ENCODE data around the gene GPR37L1.

GRCh38 chr1:202084791-202085681 lies 37.7 kb upstream of the GPR37L1 start:
- TF ChIP-seq, protein P1, sequence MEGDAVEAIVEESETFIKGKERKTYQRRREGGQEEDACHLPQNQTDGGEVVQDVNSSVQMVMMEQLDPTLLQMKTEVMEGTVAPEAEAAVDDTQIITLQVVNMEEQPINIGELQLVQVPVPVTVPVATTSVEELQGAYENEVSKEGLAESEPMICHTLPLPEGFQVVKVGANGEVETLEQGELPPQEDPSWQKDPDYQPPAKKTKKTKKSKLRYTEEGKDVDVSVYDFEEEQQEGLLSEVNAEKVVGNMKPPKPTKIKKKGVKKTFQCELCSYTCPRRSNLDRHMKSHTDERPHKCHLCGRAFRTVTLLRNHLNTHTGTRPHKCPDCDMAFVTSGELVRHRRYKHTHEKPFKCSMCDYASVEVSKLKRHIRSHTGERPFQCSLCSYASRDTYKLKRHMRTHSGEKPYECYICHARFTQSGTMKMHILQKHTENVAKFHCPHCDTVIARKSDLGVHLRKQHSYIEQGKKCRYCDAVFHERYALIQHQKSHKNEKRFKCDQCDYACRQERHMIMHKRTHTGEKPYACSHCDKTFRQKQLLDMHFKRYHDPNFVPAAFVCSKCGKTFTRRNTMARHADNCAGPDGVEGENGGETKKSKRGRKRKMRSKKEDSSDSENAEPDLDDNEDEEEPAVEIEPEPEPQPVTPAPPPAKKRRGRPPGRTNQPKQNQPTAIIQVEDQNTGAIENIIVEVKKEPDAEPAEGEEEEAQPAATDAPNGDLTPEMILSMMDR (IDR thresholded peaks at IDR 0.05), result no peak
- no peak for TF ChIP-seq POLR2A (IDR thresholded peaks at IDR 0.05)

Measured in esophagus squamous epithelium (tissue), 4 donors.